Glutamatergic neuron (in vitro differentiated cells): ENCODE results near the gene ASTN2. TPM values are rescaled to one million over a fixed set of nuclear protein-coding genes. Genes with fewer than 3 reads are reported as not detected.

Experiments used
- DNase-seq: peaks from one replicate; pipeline ENCODE4 v3.0.0; 2022
- H3K27ac Mint-ChIP-seq: one replicate; pipeline ENCODE4 v1.8.0; 2020; ENCODE audit warnings: mild to moderate bottlenecking, mixed read lengths, inconsistent platforms; ENCODE audit not compliant: unreplicated experiment
- H3K27me3 Mint-ChIP-seq: one replicate; pipeline ENCODE4 v1.8.0; 2020; ENCODE audit warnings: mild to moderate bottlenecking, moderate library complexity, mixed read lengths, inconsistent platforms; ENCODE audit not compliant: unreplicated experiment
- H3K36me3 Mint-ChIP-seq: one replicate; pipeline ENCODE4 v1.8.0; 2020; ENCODE audit warnings: mild to moderate bottlenecking, mixed read lengths, inconsistent platforms; ENCODE audit not compliant: unreplicated experiment
- H3K4me1 Mint-ChIP-seq: one replicate; pipeline ENCODE4 v1.8.0; 2020; ENCODE audit warnings: mild to moderate bottlenecking, low read depth, mixed read lengths, inconsistent platforms; ENCODE audit not compliant: unreplicated experiment
- H3K4me3 Mint-ChIP-seq: one replicate; pipeline ENCODE4 v1.8.0; 2020; ENCODE audit warnings: mild to moderate bottlenecking, mixed read lengths, inconsistent platforms; ENCODE audit not compliant: unreplicated experiment
- H3K9me3 Mint-ChIP-seq: one replicate; pipeline ENCODE4 v1.8.0; 2020; ENCODE audit warnings: mild to moderate bottlenecking, moderate library complexity, mixed read lengths, inconsistent platforms; ENCODE audit not compliant: unreplicated experiment
- CTCF ChIP-seq: fragments of 200-600 bp; sonication (generic); IDR thresholded peaks from one replicate; pipeline ENCODE4 v1.5.0; 2021; ENCODE audit not compliant: partially characterized antibody, unreplicated experiment
- total RNA-seq: library from RNA; stranded (reverse); fragmentation: NEBNext Ultra II Directional; extraction: Animal tissue kit (Norgen Biotek cat#: 25700); gene quantifications from one replicate; pipeline ENCODE4 v1.2.1, GENCODE V29; 2021; ENCODE audit not compliant: unreplicated experiment

Gene ASTN2
- total RNA-seq, 1 donor from 2014 or later, result 134 TPM

GRCh38 chr9:116383133-116383532 is 1031.7 kb downstream of the ASTN2 start:
- Mint-ChIP-seq H3K4me1 (no peaks in the 10 kb centered on the region), H3K9me3 (peaks cover 6% of the 10 kb centered on the region), H3K27ac (no peak overlapping the region), H3K36me3 (no peaks in the 10 kb centered on the region), H3K4me3 (no peak overlapping the region), H3K27me3 (peaks cover 4% of the 10 kb centered on the region)
- no peak for DNase-seq
- no peak for TF ChIP-seq CTCF

- Mint-ChIP-seq H3K27me3 (peaks cover 4% of the 10 kb centered on the region), H3K27ac (no peak overlapping the region), H3K4me3 (no peak overlapping the region), H3K4me1 (no peaks in the 10 kb centered on the region), H3K9me3 (peaks cover 2% of the 10 kb centered on the region), H3K36me3 (no peaks in the 10 kb centered on the region)
- no peak for TF ChIP-seq CTCF
- no peak for DNase-seq
Observed at GRCh38 chr9:116382053-116382452, 1032.8 kb downstream of the ASTN2 start.

GRCh38 chr9:116381350-116381749 is 1033.5 kb downstream of the ASTN2 start:
- DNase-seq, result no peak
- Mint-ChIP-seq H3K27me3 (peaks cover 4% of the 10 kb centered on the region), H3K4me3 (no peak overlapping the region), H3K4me1 (no peaks in the 10 kb centered on the region), H3K36me3 (no peaks in the 10 kb centered on the region), H3K9me3 (peaks cover 2% of the 10 kb centered on the region), H3K27ac (no peak overlapping the region)
- no peak for TF ChIP-seq CTCF

GRCh38 chr9:116380496-116380995 is 1034.3 kb downstream of the ASTN2 start:
- Mint-ChIP-seq H3K4me1 (no peaks in the 10 kb centered on the region), H3K36me3 (no peaks in the 10 kb centered on the region), H3K27ac (no peak overlapping the region), H3K4me3 (no peak overlapping the region), H3K27me3 (peaks cover 4% of the 10 kb centered on the region), H3K9me3 (no peaks in the 10 kb centered on the region)
- DNase-seq, result no peak
- no peak for TF ChIP-seq CTCF

- DNase-seq, result no peak
- no peak for TF ChIP-seq CTCF
- no peak overlapping the region for H3K27ac Mint-ChIP-seq
- peaks cover 4% of the 10 kb centered on the region for H3K27me3 Mint-ChIP-seq
- H3K36me3 Mint-ChIP-seq, result peaks cover 5% of the 10 kb centered on the region
- no peaks in the 10 kb centered on the region for H3K4me1 Mint-ChIP-seq
- no peaks in the 10 kb centered on the region for H3K9me3 Mint-ChIP-seq
- no peak overlapping the region for H3K4me3 Mint-ChIP-seq
Observed at GRCh38 chr9:116379821-116380220, 1035.0 kb downstream of the ASTN2 start.
